HG03571 (cell line): ENCODE data around the gene POLR3GL.

ENCODE experiments used
- ATAC-seq: cut with Tn5 transposase; IDR thresholded peaks from one replicate; pipeline ENCODE4 v1.9.1; 2021; ENCODE audit not compliant: unreplicated experiment

Gene POLR3GL

DNA sequence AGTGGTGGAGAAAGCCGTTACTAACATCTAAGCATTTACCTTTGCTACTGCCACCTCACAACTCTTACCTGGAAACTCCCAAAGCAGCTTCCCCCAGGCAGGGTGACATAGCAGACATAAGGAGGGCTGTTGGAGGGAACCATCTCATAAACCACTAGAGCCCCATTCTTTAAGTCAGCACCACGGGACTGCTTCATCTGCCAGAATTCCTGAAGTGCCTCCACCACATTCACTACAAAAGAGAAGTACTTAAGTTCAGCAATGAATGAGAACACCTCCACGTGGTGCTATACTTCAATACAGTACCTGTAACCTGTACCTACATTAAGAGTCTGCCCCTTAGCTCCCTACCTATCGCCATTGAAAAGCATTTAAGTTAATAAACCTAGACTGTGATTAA is 16.9 kb upstream of the POLR3GL start:
- no peak for ATAC-seq

DNA sequence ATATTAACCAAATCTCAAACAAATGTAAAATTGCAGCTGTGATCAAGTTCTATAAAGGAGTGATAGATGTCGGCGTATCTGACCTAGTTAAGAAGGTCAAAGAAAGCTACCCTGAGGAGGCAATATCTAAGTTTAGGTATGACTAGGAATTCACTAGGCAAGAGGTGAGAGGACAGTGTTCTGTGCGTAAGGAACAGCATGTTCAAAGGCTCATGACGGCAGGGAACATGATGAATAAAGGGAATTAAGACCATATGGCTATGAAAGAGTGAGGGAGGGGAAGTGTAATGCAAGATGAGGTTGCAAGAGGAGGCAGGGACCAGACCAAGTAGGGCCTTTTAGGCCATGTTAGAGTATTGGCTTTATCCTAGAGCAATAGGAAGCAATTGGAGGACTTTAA is 15.3 kb upstream of the POLR3GL start:
- ATAC-seq = no peak

DNA sequence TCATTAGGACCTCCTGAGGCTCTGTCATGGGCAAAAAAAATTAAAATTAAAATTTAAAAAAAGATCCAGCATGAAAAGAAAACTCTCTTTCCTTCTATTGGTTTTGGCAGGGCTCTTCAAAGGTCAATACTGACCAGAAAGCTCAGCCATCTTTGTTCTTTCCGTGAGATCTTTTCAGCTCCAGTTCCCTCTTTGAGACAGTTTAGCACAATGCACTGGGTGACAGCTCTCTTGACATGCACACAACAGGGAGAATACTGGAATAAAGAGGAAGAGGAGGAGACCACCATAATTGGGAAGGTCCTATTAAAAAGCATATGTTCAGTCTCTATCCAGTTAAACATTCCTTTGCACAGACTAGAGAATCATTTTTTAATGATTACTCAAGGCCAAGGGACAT is 13.0 kb upstream of the POLR3GL start:
- no peak for ATAC-seq

DNA sequence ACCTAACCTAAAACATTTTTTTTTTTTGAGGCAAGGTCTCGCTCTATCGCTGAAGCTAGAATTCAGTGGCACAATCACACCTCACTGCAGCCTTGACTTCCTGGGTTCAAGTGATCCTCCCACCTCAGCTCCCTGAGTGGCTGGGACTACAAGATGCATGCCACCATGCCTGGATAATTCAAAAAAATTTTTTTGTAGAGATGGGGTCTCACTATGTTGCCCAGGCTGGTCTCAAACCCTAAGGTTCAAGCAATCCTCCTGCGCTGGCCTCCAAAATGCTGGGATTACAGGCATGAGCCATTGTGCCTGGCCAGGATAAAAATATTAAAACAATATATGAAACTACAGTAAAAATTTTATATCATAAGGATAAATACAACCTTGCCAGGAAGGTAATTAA is 11.6 kb upstream of the POLR3GL start:
- ATAC-seq = no peak

DNA sequence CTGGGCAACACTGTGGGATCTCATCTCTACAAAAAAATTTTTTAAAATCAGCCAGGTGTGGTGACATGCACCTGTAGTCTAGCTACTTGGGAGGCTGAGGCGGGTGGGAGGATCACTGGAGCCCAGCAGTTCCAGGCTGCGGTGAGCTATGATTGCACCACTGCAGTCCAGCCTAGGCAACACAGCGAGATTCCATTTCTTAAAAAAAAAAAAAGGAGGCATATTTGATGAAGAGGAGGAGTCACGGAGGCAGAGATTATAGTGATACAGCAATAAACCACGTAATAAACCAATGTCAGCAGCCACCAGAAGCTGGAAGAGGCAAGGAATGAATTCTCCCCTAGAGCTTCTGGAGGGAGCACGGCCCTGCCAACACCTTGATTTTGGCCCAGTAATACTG is 10.6 kb upstream of the POLR3GL start:
- ATAC-seq = no peak

DNA sequence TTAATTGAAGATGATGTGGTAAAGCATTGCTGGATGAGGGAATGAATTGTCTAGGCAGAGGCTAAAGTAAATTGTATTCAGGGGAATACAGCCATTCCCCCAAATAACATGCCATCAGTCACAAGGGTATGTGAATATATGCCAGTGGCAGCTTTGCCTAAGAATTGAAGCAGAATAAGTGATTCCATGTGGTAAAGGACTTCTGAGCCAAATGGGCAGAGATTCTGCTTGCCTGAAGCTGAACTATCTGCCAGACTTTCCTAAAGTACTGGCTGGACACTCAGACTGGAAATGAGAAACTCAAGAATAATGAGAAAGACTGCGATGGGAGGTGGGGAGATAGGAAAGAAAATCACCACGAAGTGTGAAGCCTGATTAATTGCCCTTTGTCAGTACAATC is 9.1 kb upstream of the POLR3GL start:
- no peak for ATAC-seq

DNA sequence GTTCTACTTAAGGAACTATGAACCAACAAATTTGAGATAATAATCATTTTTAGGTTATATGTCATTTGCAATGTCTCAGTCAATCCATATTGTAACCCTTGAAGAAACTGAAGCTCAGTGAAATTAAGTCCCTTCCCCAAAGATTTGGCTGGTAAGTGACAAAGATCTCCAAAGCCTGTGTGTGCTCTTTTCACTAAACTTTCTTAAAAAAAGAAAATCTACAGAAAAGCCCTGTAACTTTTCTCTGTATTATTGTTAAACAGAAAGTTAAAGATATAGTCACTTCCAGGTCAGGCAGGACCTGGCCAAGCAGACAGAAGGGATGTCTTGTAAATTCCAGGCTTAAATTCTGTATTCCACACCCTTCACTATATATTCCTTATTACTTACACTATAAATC is 8.1 kb upstream of the POLR3GL start:
- no peak for ATAC-seq

DNA sequence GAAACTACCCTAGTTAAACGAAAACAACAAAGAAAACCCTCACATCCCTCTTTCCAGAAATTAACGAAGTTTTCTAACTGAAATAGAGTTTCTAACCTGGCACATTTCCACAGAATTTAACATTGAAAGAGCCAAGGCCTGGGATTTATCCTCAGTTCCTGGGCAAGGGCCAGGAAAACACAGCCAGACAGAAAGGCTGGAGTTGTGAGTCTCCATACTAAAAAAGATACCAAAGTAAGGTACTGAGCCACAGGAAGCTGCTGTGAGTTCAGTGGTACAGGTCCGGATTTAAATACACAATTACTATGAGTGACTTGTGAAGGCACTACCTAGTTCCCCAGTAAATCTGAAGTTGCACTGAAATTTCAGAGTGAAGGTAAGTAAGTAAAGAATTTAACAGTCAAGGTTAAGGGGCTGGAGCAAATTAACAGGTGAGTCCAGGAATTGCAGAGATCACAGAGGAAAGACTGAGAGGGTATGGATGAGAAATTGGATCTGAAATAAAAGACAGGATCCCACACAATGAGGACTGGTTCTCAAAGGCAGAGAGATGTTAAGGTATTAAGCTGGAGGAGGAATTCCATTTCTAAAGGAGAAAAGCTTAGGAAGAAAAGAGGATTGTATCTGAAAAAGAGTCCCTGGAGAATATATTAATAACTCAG is 7.6 kb upstream of the POLR3GL start:
- no peak for ATAC-seq

DNA sequence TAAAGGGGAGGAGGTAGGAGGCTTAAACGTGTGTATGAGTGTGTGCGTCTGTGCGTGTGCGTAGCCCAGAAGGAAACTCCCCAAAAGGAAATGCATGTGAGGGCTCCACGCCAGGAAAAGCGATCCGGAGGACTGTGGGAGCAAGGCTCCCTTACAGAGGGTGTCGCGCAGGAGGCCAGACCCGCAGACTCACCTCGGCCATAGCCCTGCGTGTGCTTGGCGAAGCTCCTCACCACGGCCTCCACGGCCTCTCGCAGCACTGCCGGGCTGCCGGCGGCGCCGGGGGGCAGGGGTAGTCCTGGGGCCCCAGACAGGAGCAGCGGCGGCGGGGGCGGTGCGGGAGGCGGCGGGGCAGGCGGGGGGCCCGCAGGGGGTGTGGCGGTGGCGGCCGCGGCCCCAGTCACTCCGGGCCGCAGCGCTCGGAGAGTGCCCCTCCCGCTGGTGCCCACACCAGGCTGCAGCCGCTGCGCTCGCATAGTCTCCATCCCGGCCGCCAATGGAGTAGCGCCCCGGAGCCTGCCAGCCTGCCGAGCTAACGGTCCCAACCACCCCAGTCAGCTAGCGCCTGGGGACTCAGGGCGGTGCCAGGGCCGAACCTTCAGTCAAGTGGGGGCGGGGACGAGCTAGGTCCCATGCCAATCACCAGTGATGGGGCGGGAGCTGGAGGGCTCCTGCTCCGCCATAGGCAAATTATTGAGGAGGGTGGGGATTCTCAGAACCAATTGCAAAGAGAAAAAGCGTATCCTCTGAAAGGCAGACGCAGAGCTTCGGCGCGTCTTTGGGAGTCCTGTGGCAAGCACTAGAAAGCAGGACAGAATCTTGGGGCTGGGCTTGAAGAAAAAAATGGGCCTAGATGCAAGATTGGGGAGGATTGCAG is 6.8 kb upstream of the POLR3GL start, which contains the start of gene LIX1L:
Gene LIX1L (minus strand): TSS at position 575 of the 877 bp plus-strand sequence. CDS start 90 bp downstream, at position 485.
- ATAC-seq = peak; percentile 80

DNA sequence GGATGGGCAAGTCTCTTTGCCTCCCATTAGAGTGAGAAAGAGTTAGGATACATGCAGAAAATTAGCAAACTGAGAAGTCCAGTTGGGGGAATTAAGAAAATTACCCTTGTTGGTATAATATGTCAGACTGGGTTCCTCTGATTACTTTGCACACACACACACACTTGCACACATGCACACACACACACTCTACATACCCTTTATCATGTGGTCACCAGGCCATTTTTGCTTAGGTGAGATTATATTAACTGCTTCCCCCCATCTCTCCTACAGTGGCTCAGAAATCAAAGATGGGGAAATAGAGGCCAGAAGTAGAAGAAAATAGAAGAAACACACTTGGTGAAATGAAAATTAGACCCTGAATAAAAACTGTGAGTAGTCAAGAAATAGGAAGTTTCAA is 5.8 kb upstream of the POLR3GL start:
- no peak for ATAC-seq

DNA sequence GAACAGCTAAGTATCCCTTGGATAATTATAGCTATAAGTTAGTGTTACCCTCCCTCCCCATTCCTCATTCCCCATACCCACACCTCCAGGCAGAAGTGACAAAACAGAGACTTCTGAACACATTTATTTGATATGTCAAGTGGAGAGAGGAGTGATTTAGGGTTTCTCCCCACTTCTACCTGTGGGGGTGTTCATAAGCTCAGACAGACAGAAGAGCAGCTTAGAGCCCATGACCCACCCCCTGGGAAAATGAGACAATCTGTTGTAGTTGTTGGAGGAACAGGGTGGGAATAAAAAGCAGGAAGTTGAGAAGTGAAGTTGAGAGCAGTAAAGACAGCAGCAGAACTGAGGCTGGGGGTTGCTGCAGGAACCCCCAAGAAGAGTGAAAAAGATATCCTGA is 5.2 kb upstream of the POLR3GL start:
- ATAC-seq = no peak

DNA sequence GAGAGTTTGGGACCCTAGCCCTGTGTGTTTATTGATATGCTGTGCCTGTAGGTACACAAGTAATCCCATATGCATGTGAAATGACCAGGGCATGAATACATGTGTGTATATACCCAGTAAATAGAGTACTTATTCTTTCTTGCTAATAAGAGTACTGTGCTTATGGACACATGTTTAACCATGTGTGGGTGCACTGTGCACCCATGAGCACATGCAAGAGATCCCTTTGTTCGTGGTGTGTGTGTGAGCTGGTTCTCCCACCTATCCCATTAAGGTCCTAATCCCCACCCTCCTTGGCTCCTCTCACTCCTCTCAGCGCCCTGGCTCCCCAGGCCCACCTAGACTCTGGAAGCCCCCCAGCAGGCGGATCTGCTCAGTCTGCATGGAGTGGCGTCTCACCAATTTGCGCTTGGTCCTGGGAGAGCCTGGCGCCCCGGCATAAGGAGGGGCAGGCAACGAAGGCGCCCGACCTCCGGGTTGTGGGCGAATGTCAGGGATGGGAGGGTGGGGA is 4.5 kb upstream of the POLR3GL start:
- no peak for ATAC-seq

DNA sequence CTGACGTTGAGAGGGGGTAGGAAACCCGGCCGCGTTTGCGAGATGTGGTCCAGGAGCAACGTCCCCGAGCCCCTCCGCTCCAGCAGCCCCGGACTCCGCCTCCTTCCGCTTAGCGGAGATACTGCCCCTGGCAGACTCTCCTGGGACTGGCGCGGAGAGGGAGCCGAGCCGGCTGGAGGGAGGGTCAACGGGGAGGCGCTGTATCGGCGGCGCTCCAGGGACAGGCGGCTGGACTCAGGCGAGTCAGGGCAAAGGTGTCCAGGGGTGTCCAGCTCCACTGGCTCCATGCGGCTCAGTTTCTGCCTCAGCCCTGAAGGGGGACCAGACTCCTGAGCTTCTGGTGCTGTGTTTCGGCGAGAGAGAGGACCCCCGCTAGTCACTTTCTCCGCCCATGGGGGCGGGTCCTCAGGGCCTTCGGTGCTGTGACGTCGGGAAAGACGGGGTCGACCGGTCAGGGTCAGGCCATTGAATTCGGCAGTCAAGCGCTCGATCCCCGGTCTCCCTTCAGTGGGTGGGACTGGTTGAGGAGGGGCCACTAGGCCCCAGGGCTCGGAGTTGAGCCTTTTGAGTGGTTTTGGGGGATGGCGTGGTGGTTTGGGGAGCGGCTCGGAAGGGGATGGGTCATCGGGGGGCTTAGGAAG is 3.9 kb upstream of the POLR3GL start:
- no peak for ATAC-seq

DNA sequence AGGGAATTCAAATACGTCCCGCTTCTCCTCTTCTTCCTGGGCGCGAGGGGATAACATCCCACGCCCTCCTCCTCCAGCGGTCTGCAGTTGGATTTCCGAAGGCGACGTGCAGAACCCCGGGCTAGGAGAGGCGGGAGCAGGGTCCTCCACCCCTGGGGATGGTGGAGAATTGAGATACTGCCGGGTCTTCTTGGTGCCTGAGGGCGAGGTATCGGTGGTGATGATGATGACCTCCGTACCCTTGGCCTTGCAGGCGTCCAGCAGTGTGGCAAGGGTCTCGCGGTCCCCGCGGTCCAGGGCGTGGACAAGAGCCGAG is 3.4 kb upstream of the POLR3GL start:
- no peak for ATAC-seq

DNA sequence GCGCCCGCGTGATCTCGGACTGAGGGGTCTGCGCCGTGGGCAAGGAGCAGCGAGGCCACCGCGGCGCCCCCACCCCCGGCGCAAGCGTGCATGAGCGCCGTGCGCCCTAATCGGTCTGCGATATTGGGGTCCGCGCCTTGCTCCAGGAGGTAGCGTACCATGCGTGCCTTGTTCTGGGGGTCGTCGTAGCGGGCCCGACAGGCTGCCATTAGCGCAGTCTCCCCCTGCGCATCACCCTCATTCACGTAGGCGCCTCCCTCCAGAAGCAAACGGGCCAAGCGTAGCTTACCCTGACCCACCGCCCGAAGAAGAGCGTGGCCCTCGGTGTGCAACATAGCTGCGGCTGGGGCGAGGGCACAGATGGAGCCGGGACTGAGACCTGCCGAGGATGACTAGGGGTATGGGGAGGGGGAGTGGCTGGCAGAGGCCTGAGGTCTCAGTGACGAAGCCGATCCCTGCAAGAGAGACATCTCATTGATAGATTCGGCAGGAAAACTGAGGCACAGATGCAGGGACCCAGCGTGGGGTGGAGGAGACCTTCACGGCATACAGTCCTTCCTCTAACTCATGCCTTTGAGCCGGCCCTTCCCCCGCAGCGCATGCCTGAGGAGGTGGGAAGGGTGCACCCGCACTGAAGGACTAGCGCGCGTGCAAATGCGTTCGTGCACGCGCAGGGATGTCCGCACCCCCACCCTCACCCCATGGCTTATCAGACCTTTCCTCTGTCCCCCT is 2.9 kb upstream of the POLR3GL start:
- ATAC-seq = no peak

DNA sequence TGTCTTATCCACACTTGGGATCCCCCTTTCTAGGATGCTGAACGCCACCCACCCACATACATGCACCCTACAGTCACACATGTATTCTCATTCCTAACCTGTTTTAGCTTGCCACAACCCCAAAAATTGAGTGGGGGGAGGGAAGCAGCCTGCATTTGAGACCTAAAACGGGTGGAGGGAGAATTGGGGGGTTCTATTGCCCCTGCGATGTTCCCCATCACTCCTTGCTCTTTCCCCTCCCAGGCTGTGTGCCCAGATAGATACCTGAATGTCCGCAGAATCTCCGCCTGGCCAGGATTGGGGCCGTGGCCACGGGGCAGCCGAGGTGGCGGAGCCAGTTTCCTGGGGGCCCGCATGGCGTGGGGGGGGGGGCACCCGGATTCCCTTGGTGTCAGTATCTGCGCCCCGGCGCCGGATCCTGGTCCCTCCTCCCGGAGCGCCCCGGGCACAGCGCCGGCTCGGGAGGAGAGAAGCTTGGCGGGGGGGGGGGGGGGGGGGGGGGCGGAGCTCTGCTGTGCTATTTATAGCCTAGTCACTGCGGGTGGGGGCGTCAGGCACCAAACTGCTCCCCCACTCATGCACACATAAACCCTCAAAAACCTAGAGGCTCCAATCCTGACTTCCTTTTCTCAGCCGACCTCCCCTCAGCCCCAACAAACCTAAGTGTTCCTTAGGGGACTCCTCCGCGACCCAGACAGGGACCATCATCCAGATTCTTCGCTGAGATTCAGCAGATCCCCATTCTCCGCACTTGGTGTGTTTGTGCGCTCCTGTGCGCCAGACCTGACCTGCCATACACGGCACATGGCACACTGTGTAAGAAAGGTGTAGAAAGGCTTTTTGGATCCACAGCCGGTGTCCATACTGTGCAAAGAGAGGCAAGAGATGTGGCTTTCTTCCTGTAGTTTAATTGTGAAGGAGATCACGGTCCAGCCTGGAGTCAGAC is 2.1 kb upstream of the POLR3GL start:
- no peak for ATAC-seq

DNA sequence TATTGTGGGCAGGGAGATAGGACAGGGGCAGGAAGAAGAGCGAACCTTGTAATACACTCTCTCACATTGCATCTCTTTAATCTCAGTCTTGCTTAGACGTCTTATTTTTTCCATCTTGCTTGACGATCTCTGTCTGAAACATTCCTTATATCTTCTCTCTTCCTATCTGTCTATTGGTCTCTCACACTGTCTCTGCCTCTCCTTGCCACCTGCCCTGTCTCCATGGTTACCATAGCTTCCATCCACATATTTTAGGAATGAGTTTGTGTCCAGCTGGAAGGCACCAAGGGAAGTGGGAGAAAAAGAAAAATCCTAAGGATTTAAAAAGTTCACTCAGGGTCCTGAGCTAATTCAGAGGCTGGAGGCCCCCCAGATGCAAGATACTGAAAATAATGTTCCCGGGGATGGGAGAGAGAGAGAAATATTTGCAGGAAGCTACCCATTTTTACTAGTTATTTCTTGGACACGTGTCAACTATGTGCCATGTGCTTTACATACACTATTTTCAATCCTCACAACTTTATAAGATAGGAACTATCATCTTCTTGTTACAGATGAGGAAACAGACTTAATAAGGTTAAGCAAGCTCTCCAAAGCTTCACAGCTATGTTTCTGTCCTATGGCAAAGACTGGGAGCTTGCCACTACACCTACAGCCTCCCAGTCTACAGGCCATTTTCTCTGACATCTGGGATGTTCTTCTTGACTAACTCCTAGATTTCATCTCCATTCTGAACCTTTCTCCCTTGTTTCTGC is 1.0 kb upstream of the POLR3GL start:
- ATAC-seq = no peak

DNA sequence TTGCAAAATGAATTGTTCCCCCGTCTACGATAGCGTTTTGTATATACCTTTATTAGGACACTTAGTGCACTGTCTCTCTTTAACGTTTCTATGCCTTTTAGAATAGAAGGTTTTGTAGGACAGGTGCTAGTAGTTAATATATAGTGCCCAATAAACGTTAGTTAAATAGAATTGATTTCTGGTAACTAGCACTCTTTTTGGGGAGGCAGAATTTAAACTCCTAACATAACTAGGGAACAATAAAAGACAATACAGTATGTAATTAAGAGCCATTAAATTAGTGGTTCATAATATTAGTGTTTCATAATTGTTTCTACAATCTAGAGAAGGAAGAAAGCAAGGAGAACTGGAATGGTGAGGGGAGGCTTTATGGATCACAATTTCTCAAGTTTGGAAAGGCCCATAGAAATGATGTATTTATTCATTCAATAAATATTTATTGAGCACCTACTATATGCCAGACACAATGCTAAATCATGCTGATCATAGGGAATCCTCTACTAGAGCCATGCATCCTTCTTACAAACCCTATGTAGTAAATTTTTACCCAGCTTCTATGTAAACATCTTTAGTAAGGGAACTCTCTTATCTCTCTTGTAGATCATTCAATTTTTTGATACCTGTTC is 742 bp downstream of the POLR3GL start:
- ATAC-seq = no peak

DNA sequence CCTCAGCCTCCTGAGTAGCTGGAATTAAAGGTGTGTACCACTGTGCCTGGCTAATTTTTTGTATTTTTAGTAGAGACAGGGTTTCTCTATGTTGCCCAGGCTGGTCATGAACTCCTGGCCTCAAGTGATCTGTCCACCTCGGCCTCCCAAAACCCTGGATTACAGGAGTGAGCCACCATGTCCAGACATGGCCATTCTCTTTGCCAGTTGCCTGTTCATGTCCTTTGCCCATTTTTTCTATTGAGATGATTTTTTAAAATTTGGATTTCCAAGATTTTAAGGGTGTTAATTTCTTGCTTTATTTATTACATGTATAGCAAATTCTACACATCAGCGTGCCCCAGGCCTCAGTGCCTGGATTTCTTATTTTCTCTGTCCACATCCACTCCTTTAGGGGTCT is 2.8 kb downstream of the POLR3GL start:
- ATAC-seq = no peak
